GM20000 (cell line): ENCODE measurements around the gene SNRNP200.
"Not testable (repeated sequence)": the region's sequence is repeated elsewhere in the genome, so short reads cannot be mapped to it uniquely, and the experiment has no call there.

Source experiments
- DNase-seq: peaks from one replicate; pipeline ENCODE4 v3.0.0; 2012; ENCODE audit warnings: low spot score
- CTCF ChIP-seq: IDR thresholded peaks from 2 replicates; pipeline ENCODE4 v1.5.1; 2012; ENCODE audit warnings: mild to moderate bottlenecking, control low read depth; ENCODE audit errors: extremely low read depth, missing control alignments

SNRNP200 gene

GRCh38 chr2:96304606-96305005 is 740 bp downstream of the SNRNP200 start:
- no peak for DNase-seq
- no peak for TF ChIP-seq CTCF

GRCh38 chr2:96301865-96302264 is 3.5 kb downstream of the SNRNP200 start:
- no peak for DNase-seq
- no peak for TF ChIP-seq CTCF

- no peak for TF ChIP-seq CTCF
- no peak for DNase-seq
These were observed 8.4 kb downstream of the SNRNP200 start for GRCh38 chr2:96296925-96297324.

- DNase-seq = not testable (repeated sequence)
These were observed 11.1 kb downstream of the SNRNP200 start for GRCh38 chr2:96294271-96294670.

GRCh38 chr2:96291751-96292150 is 13.6 kb downstream of the SNRNP200 start:
- no peak for DNase-seq
- no peak for TF ChIP-seq CTCF

GRCh38 chr2:96287273-96287856 is 18.0 kb downstream of the SNRNP200 start:
- no peak for TF ChIP-seq CTCF
- no peak for DNase-seq

- no peak for DNase-seq
These were observed 28.4 kb downstream of the SNRNP200 start for GRCh38 chr2:96276787-96277499.

More at GRCh38 chr2:96276787-96277499, 28.4 kb downstream of the SNRNP200 start:
- no peak for TF ChIP-seq CTCF
